ENCODE measurements around the gene HPS4.

GRCh38 chr22:26501996-26502395 is 18.4 kb upstream of the HPS4 start:
- no peak for TF ChIP-seq EP300 (IDR thresholded peaks at IDR 0.05; ENCODE audit: low read depth)
- TF ChIP-seq CTCF (IDR thresholded peaks at IDR 0.05), result no peak
- TF ChIP-seq POLR2A (IDR thresholded peaks at IDR 0.05), result no peak
